Keratinocyte (primary cell): ENCODE data around the gene PTMA. TPM values are rescaled to one million over a fixed set of nuclear protein-coding genes. Genes with fewer than 3 reads are reported as not detected.

Experiments
- DNase-seq: peaks from one replicate; pipeline ENCODE4 v3.0.0-alpha.2; 2011; ENCODE audit warnings: low read depth, missing footprints, low spot score
- FAIRE-seq: peaks from 2 replicates; lab custom pipeline; 2011; peaks lifted over from hg19 to GRCh38; lab: Jason Lieb, UNC
- H2AFZ ChIP-seq: 2 replicates; pipeline ENCODE4 v1.6.0; 2012; ENCODE audit warnings: low read length, control low read depth, inconsistent platforms; ENCODE audit not compliant: control insufficient read depth
- H3K27ac ChIP-seq: 2 replicates; pipeline ENCODE4 v1.5.1; 2011; ENCODE audit warnings: low read length; ENCODE audit not compliant: control insufficient read depth, insufficient read depth
- H3K27me3 ChIP-seq: 3 replicates; pipeline ENCODE4 v1.6.0; 2011; ENCODE audit warnings: low read length; ENCODE audit not compliant: control insufficient read depth, insufficient read depth; ENCODE audit errors: extremely low read depth
- H3K36me3 ChIP-seq, 2 experiments: 2 replicates in 1 of 2; 3 replicates in 1 of 2; pipeline ENCODE4 v1.5.1; 2011; ENCODE audit warnings: low read length in 2 of 2, mild to moderate bottlenecking in 1 of 2; ENCODE audit not compliant: control insufficient read depth in 2 of 2, insufficient read depth in 2 of 2; ENCODE audit errors: extremely low read depth in 1 of 2
- H3K4me1 ChIP-seq: 3 replicates; pipeline ENCODE4 v1.5.1; 2011; ENCODE audit warnings: low read length; ENCODE audit not compliant: control insufficient read depth, insufficient read depth; ENCODE audit errors: extremely low read depth
- H3K4me2 ChIP-seq: 3 replicates; pipeline ENCODE4 v1.6.0; 2011; ENCODE audit warnings: low read depth, low read length; ENCODE audit not compliant: control insufficient read depth, insufficient read depth; ENCODE audit errors: extremely low read depth
- H3K4me3 ChIP-seq, 3 experiments: fragments of 200-600 bp in 1 of 3; sonication (generic) in 1 of 3; 2 replicates in 2 of 3; 3 replicates in 1 of 3; pipeline ENCODE4 v1.5.1; 2011 to 2016; ENCODE audit warnings: low read length in 3 of 3, mild to moderate bottlenecking in 3 of 3, control low read depth in 2 of 3, inconsistent platforms in 1 of 3, low read depth in 1 of 3, mixed read lengths in 1 of 3, mixed run types in 1 of 3, moderate library complexity in 1 of 3; ENCODE audit not compliant: control insufficient read depth in 2 of 3, insufficient read depth in 2 of 3; ENCODE audit errors: extremely low read depth in 1 of 3
- H3K79me2 ChIP-seq: 2 replicates; pipeline ENCODE4 v1.6.0; 2012; ENCODE audit warnings: low read length; ENCODE audit not compliant: control insufficient read depth, insufficient read depth
- H3K9ac ChIP-seq: 3 replicates; pipeline ENCODE4 v1.6.0; 2011; ENCODE audit warnings: low read length; ENCODE audit not compliant: control insufficient read depth, insufficient read depth; ENCODE audit errors: extremely low read depth
- H3K9me1 ChIP-seq: 3 replicates; pipeline ENCODE4 v1.6.0; 2011; ENCODE audit warnings: low read length; ENCODE audit not compliant: control insufficient read depth, insufficient read depth; ENCODE audit errors: extremely low read depth
- H3K9me3 ChIP-seq: 2 replicates; pipeline ENCODE4 v1.5.1; 2012; ENCODE audit warnings: low read depth, low read length; ENCODE audit not compliant: control insufficient read depth
- H4K20me1 ChIP-seq: 3 replicates; pipeline ENCODE4 v1.6.0; 2011; ENCODE audit warnings: low read length; ENCODE audit not compliant: control insufficient read depth, insufficient read depth; ENCODE audit errors: extremely low read depth
- CTCF ChIP-seq, 3 experiments: IDR thresholded peaks in 1 of 3; conservative IDR thresholded peaks in 1 of 3; optimal IDR thresholded peaks in 1 of 3; 2 replicates in 2 of 3; 3 replicates in 1 of 3; pipeline versions ENCODE3 to v1.5.1; 2011; ENCODE audit warnings: low read length in 3 of 3, mild to moderate bottlenecking in 3 of 3, moderate library complexity in 2 of 3, control low read depth in 1 of 3, inconsistent platforms in 1 of 3; ENCODE audit not compliant: insufficient read depth in 2 of 3; ENCODE audit errors: extremely low read depth in 1 of 3
- EZH2 ChIP-seq: IDR thresholded peaks from one replicate; pipeline ENCODE4 v1.6.1; 2012; ENCODE audit warnings: inconsistent platforms, mild to moderate bottlenecking, low read length, moderate library complexity
- dilution Hi-C: fragments of 300-500 bp; cut with MboI; formaldehyde crosslinking; loops from one replicate; pipeline ENCODE4 v1.7.0; 2020; ENCODE audit warnings: low sequenced_read_pairs; ENCODE audit not compliant: extremely low pct_ligation_motif_present
- polyA plus RNA-seq, 5 experiments: library from polyadenylated mRNA; depleted of rRNA in 3 of 5; stranded (reverse) in 3 of 5; stranded (forward) in 1 of 5; unstranded in 1 of 5; fragments of >200 nt; gene quantifications; 1 replicate in 1 of 5; 2 replicates in 3 of 5; 3 replicates in 1 of 5; pipeline versions ENCODE4 v1.2.1 to v1.2.3, GENCODE V29; 2011 to 2012; ENCODE audit warnings: missing spikeins in 2 of 5, low read depth in 1 of 5, low replicate concordance in 1 of 5

Gene PTMA
- polyA plus RNA-seq, 1 donor (not counting 4 experiments of a cell fraction or from before 2014, with no cell fraction given) = 598 TPM

GRCh38 chr2:231706731-231707624 is 1.3 kb upstream of the PTMA start:
- peak; percentile 77 for FAIRE-seq

GRCh38 chr2:231707625-231707926 is 749 bp upstream of the PTMA start:
- Histone ChIP-seq H3K4me2 (peak overlapping the region; percentile 88), H2AFZ (peak overlapping the region; percentile 100), H3K27me3 (no peaks in the 10 kb centered on the region)

More at GRCh38 chr2:231706731-231707624, 1.3 kb upstream of the PTMA start:
- TF ChIP-seq CTCF (optimal IDR thresholded peaks at IDR 0.05 in 1 of 3, IDR thresholded peaks at IDR 0.05 in 1 of 3, conservative IDR thresholded peaks at IDR 0.05 in 1 of 3; ENCODE audit: extremely low read depth in 1 of 3, insufficient read depth in 2 of 3, low read length in 3 of 3) (peak in 2 of 3 experiments; percentile 94 to 99), EZH2 (no peak)
- H4K20me1 ChIP-seq = peaks cover 16% of the 10 kb centered on the region
- peaks cover 19% of the 10 kb centered on the region for H3K4me1 ChIP-seq
- H3K36me3 ChIP-seq = peaks cover 3 to 7% of the 10 kb centered on the region in 2 experiments
- no peaks in the 10 kb centered on the region for H3K27me3 ChIP-seq
- H3K4me3 ChIP-seq = peak overlapping the region; percentile 73 to 95 (median 94)
- no peaks in the 10 kb centered on the region for H3K9me1 ChIP-seq
- peak overlapping the region; percentile 99 for H3K27ac ChIP-seq
- no peaks in the 10 kb centered on the region for H3K9me3 ChIP-seq
- peaks cover 41% of the 10 kb centered on the region for H3K79me2 ChIP-seq
- peak overlapping the region; percentile 100 for H2AFZ ChIP-seq
- DNase-seq = peak; percentile 88
- H3K4me2 ChIP-seq = peak overlapping the region; percentile 88
- dilution Hi-C loops = no loop called here
- H3K9ac ChIP-seq = peak overlapping the region; percentile 98

More at GRCh38 chr2:231707625-231707926, 749 bp upstream of the PTMA start:
- TF ChIP-seq EZH2 = no peak
- no peak for TF ChIP-seq CTCF (optimal IDR thresholded peaks at IDR 0.05 in 1 of 3, IDR thresholded peaks at IDR 0.05 in 1 of 3, conservative IDR thresholded peaks at IDR 0.05 in 1 of 3; ENCODE audit: extremely low read depth in 1 of 3, insufficient read depth in 2 of 3, low read length in 3 of 3)
- Histone ChIP-seq H3K79me2 (peaks cover 46% of the 10 kb centered on the region), H3K9me1 (no peaks in the 10 kb centered on the region), H4K20me1 (peaks cover 20% of the 10 kb centered on the region), H3K4me3 (peak overlapping the region; percentile 73 to 95 (median 75)), H3K4me1 (peaks cover 19% of the 10 kb centered on the region), H3K9me3 (no peaks in the 10 kb centered on the region), H3K9ac (peak overlapping the region; percentile 98), H3K36me3 (peaks cover 9 to 12% of the 10 kb centered on the region in 2 experiments), H3K27ac (peak overlapping the region; percentile 99)
- dilution Hi-C loops = no loop called here
- FAIRE-seq (no peak), DNase-seq (no peak)
